GM12878 (cell line): ENCODE results near the gene PPIL3. TPM values are rescaled to one million over a fixed set of nuclear protein-coding genes. Genes with fewer than 3 reads are reported as not detected.

Experiments
- BMI1 ChIP-seq: fragments of 450-650 bp; IDR thresholded peaks from 2 replicates; pipeline ENCODE4 v1.6.1; 2016; ENCODE audit warnings: mild to moderate bottlenecking, moderate library complexity, borderline replicate concordance
- EGR1 ChIP-seq, 2 experiments: IDR thresholded peaks; 1 replicate in 1 of 2; 2 replicates in 1 of 2; pipeline ENCODE4 v1.6.1; 2011 to 2012; ENCODE audit warnings: low read depth in 2 of 2, low read length in 2 of 2, borderline replicate concordance in 1 of 2, mild to moderate bottlenecking in 1 of 2, moderate library complexity in 1 of 2
- EP300 ChIP-seq, 2 experiments: fragments of 150-350 bp in 1 of 2; IDR thresholded peaks; 2 replicates each; pipeline ENCODE4 v1.6.1; 2011 to 2012; ENCODE audit warnings: low read depth in 2 of 2, low read length in 2 of 2, borderline replicate concordance in 1 of 2, improper control_type of control experiment in 1 of 2, inconsistent platforms in 1 of 2; ENCODE audit not compliant: control insufficient read depth in 1 of 2
- GABPA ChIP-seq: IDR thresholded peaks from 2 replicates; pipeline ENCODE4 v1.6.1; 2014; ENCODE audit warnings: antibody characterized with exemption, low read depth, mild to moderate bottlenecking, inconsistent platforms
- IRF3 ChIP-seq: fragments of 450-650 bp; IDR thresholded peaks from 2 replicates; pipeline ENCODE4 v1.6.1; 2014; ENCODE audit warnings: mild to moderate bottlenecking
- IRF5 ChIP-seq: fragments of 450-650 bp; IDR thresholded peaks from 2 replicates; pipeline ENCODE4 v1.6.1; 2017; ENCODE audit warnings: borderline replicate concordance
- KLF5 ChIP-seq: fragments of 450-650 bp; IDR thresholded peaks from 2 replicates; pipeline ENCODE4 v1.6.1; 2014; ENCODE audit warnings: mild to moderate bottlenecking; ENCODE audit not compliant: partially characterized antibody
- NBN ChIP-seq: fragments of 450-650 bp; IDR thresholded peaks from 2 replicates; pipeline ENCODE4 v1.6.1; 2016
- NFYA ChIP-seq: IDR thresholded peaks from 2 replicates; pipeline ENCODE4 v1.6.1; 2011; ENCODE audit warnings: low read depth, mild to moderate bottlenecking, low read length, improper control_type of control experiment, borderline replicate concordance
- NFYB ChIP-seq: IDR thresholded peaks from 2 replicates; pipeline ENCODE4 v1.6.1; 2011; ENCODE audit warnings: low read depth, mild to moderate bottlenecking, low read length, improper control_type of control experiment, moderate library complexity; ENCODE audit not compliant: insufficient read depth
- POLR2A ChIP-seq: IDR thresholded peaks from 2 replicates; pipeline ENCODE4 v1.6.1; 2011; ENCODE audit warnings: low read depth, mild to moderate bottlenecking, low read length
- RAD51 ChIP-seq: fragments of 450-650 bp; IDR thresholded peaks from 2 replicates; pipeline ENCODE4 v1.6.1; 2016; ENCODE audit warnings: moderate library complexity, mild to moderate bottlenecking, inconsistent platforms
- SIX5 ChIP-seq: IDR thresholded peaks from 2 replicates; pipeline ENCODE4 v1.6.1; 2011; ENCODE audit warnings: mild to moderate bottlenecking, low read depth, low read length, moderate library complexity; ENCODE audit not compliant: severe bottlenecking
- ZBTB40 ChIP-seq: fragments of 450-650 bp; IDR thresholded peaks from 2 replicates; pipeline ENCODE4 v1.6.1; 2016; ENCODE audit warnings: mild to moderate bottlenecking, moderate library complexity, borderline replicate concordance
- ZNF687 ChIP-seq: fragments of 450-650 bp; IDR thresholded peaks from 2 replicates; pipeline ENCODE4 v1.6.1; 2017; ENCODE audit warnings: mild to moderate bottlenecking, moderate library complexity
- polyA plus RNA-seq, 11 experiments: library from polyadenylated mRNA; depleted of rRNA in 4 of 11; unstranded in 6 of 11; stranded (reverse) in 5 of 11; fragments of >200 nt; fragmentation: Nextera tagmentation in 4 of 11; fragmentation: Illumina TruSeq in 1 of 11; extraction: Ambion mirVana in 4 of 11; extraction: Trizol in 1 of 11; gene quantifications; 1 replicate in 1 of 11; 2 replicates in 10 of 11; pipeline versions ENCODE4 v1.2.1 to v1.2.3, GENCODE V29; 2011 to 2016; ENCODE audit warnings: inconsistent platforms in 2 of 11, missing spikeins in 2 of 11, low read depth in 1 of 11
- total RNA-seq, 4 experiments: library from RNA; depleted of rRNA in 3 of 4; stranded (reverse); fragments of >200 nt in 3 of 4; fragmentation: Illumina TruSeq in 1 of 4; extraction: Trizol in 1 of 4; gene quantifications; 2 replicates each; pipeline versions ENCODE4 v1.2.1 to v1.2.3, GENCODE V29; 2013 to 2021

Gene PPIL3
- total and polyA plus RNA-seq, 10 of the 15 experiments (the other 5 are each of a cell fraction or from before 2014, with no cell fraction given), result 33.8 to 176 (median 59.1) TPM

GRCh38 chr2:200888704-200889625 is at the start of gene PPIL3, which contains the start of gene NIF3L1 (continued):
- peak; percentile 38 to 46 for TF ChIP-seq EGR1 (IDR thresholded peaks at IDR 0.05; ENCODE audit: borderline replicate concordance in 1 of 2, low read depth in 2 of 2, low read length in 2 of 2)
- TF ChIP-seq EP300 (IDR thresholded peaks at IDR 0.05; ENCODE audit: borderline replicate concordance in 1 of 2, control insufficient read depth in 1 of 2, low read depth in 2 of 2, low read length in 2 of 2), result peak in 1 of 2 experiments; percentile 64; a peak in 2 of 4 replicates
- no peak; the same call in none of the 2 replicates for TF ChIP-seq ZNF687
- TF ChIP-seq ZBTB40, result peak; percentile 100
- 0 out of 2 replicates have a peak, but pooled peaks have one; percentile 40 for TF ChIP-seq RAD51
- no peak for TF ChIP-seq NFYA
- peak; percentile 98 for TF ChIP-seq NBN
- no peak for TF ChIP-seq IRF3
- no peak for TF ChIP-seq NFYB
- TF ChIP-seq SIX5, result peak; percentile 59
- TF ChIP-seq IRF5, result no peak
- TF ChIP-seq KLF5, result peak; percentile 67
- TF ChIP-seq POLR2A, result peak; percentile 82
- TF ChIP-seq GABPA, result peak; percentile 99
- TF ChIP-seq BMI1, result no peak
